Gastrocnemius medialis (tissue), 4 donors: ENCODE results near the gene RAB26.

Source experiments
- POLR2A ChIP-seq, 2 donors: fragments of 450-650 bp; IDR thresholded peaks; one replicate each; pipeline ENCODE4 v1.6.1; 2017; ENCODE audit warnings: antibody characterized with exemption in 2 of 2, mild to moderate bottlenecking in 2 of 2, moderate library complexity in 2 of 2
- TF ChIP-seq, protein P1 (sequence below), 5 experiments: fragments of 450-650 bp in 3 of 5; fragments of 200-600 bp in 2 of 5; sonication (generic) in 2 of 5; IDR thresholded peaks in 4 of 5; conservative IDR thresholded peaks in 1 of 5; 1 replicate in 4 of 5; 2 replicates in 1 of 5; pipeline ENCODE4 v1.5.1; 2016 to 2019; ENCODE audit warnings: antibody characterized with exemption in 5 of 5, mild to moderate bottlenecking in 3 of 5, moderate library complexity in 3 of 5

DNA sequence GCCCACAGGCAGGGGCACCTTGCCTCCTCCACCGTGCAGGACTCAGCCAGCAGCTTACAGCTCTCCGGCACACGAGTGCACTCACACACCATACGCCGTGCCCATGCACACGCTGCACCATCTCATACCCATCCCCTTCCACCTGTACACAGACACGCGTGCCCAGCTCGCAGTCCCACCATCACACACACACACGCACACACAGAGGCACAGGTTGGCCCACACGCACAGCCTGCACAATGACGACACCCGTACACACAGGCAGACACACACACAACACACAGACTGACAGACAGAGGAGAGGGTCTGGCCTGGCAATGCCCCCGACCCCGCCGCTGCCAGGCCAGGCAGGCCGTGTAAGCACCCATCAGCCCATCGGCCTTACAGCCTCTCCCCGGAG lies 35.9 kb downstream of the RAB26 start:
- TF ChIP-seq, protein P1, sequence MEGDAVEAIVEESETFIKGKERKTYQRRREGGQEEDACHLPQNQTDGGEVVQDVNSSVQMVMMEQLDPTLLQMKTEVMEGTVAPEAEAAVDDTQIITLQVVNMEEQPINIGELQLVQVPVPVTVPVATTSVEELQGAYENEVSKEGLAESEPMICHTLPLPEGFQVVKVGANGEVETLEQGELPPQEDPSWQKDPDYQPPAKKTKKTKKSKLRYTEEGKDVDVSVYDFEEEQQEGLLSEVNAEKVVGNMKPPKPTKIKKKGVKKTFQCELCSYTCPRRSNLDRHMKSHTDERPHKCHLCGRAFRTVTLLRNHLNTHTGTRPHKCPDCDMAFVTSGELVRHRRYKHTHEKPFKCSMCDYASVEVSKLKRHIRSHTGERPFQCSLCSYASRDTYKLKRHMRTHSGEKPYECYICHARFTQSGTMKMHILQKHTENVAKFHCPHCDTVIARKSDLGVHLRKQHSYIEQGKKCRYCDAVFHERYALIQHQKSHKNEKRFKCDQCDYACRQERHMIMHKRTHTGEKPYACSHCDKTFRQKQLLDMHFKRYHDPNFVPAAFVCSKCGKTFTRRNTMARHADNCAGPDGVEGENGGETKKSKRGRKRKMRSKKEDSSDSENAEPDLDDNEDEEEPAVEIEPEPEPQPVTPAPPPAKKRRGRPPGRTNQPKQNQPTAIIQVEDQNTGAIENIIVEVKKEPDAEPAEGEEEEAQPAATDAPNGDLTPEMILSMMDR (IDR thresholded peaks at IDR 0.05 in 4 of 5, conservative IDR thresholded peaks at IDR 0.05 in 1 of 5): no peak
- TF ChIP-seq POLR2A (IDR thresholded peaks at IDR 0.05): no peak
